ENCODE data around the gene NR1I3. TPM values are rescaled to one million over a fixed set of nuclear protein-coding genes. Genes with fewer than 3 reads are reported as not detected.

The NR1I3 gene
- total and polyA plus RNA-seq, 2 experiments from 2014 or later: 2.6 to 8.1 TPM

DNA sequence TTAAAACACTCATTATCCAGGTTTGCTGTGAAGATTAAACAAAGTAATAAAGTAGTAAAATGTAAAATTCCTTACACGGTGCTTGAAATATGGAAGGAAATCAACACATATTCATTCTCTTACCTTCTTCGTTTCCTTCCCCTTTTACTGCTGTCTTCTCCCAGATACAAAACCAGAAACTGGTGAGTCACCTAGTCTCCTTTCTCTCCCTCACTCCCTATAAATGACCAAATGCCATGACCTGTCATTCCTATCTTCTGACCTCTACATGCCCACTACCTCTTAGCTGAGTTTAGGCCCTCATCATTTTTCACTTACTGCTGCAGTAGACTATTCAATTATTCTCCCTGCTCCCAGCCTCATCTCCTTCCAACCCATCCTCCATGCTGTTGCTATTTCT lies 4.3 kb upstream of the NR1I3 start:
- H3K4me1 ChIP-seq (ENCODE audit: insufficient read depth): no peaks in the 10 kb centered on the region
- H2AFZ ChIP-seq: no peak overlapping the region
- no peak overlapping the region for H3K4me3 ChIP-seq
- no peaks in the 10 kb centered on the region for H4K20me1 ChIP-seq (ENCODE audit: insufficient read depth, poor library complexity, severe bottlenecking)
- no peak for TF ChIP-seq EZH2phosphoT487 (IDR thresholded peaks at IDR 0.05; ENCODE audit: low read depth, severe bottlenecking, unreplicated experiment)
- no peak for TF ChIP-seq EZH2 (IDR thresholded peaks at IDR 0.05; ENCODE audit: borderline replicate concordance)
- H3K27me3 ChIP-seq: no peaks in the 10 kb centered on the region
- H3K27ac ChIP-seq: no peak overlapping the region
- no peaks in the 10 kb centered on the region for H3K36me3 ChIP-seq (replicated peaks; ENCODE audit: insufficient read depth, low read depth)
- no peaks in the 10 kb centered on the region for H3K79me2 ChIP-seq
- WGBS (ENCODE audit: low lambda C conversion rate, missing lambda C conversion rate): 51% methylated on average over 2 of the region's 2 CpGs
- H3K9me2 ChIP-seq (replicated peaks; ENCODE audit: insufficient read depth): no peaks in the 10 kb centered on the region
- DNase-seq (ENCODE audit: low spot score): no peak
- no peaks in the 10 kb centered on the region for H3K9me3 ChIP-seq (ENCODE audit: low read depth)
- no peak overlapping the region for H3K4me2 ChIP-seq

DNA sequence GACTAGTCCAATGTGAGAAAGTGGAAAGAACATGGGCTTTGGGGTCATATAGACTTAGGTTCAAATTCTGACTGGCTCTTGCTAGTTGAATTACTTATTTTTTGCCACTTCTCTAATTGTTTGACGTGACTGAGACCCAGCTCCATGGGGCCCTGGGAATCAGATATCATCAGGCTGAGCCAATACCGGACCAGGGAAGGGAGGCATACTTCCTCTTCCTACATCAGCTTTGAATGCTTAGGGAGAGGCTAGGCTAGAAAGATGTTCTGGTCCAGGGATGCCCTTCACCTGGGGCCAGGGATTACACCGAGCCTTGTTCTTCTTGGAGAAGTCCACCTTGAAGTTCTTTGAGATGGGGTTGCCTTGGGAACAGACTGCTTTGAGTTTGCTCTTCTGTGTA lies 3.7 kb upstream of the NR1I3 start:
- DNase-seq (ENCODE audit: low spot score): no peak
- no peaks in the 10 kb centered on the region for H3K36me3 ChIP-seq (replicated peaks; ENCODE audit: insufficient read depth, low read depth)
- H2AFZ ChIP-seq: no peak overlapping the region
- no peaks in the 10 kb centered on the region for H3K79me2 ChIP-seq
- H3K4me1 ChIP-seq (ENCODE audit: insufficient read depth): no peaks in the 10 kb centered on the region
- 69% methylated on average over 3 of the region's 3 CpGs for WGBS (ENCODE audit: low lambda C conversion rate, missing lambda C conversion rate)
- no peak overlapping the region for H3K4me2 ChIP-seq
- H3K27ac ChIP-seq: no peak overlapping the region
- no peaks in the 10 kb centered on the region for H3K9me3 ChIP-seq (ENCODE audit: low read depth)
- no peaks in the 10 kb centered on the region for H3K9me2 ChIP-seq (replicated peaks; ENCODE audit: insufficient read depth)
- TF ChIP-seq EZH2phosphoT487 (IDR thresholded peaks at IDR 0.05; ENCODE audit: low read depth, severe bottlenecking, unreplicated experiment) (no peak), EZH2 (IDR thresholded peaks at IDR 0.05; ENCODE audit: borderline replicate concordance) (no peak)
- TF ChIP-seq, protein P1, sequence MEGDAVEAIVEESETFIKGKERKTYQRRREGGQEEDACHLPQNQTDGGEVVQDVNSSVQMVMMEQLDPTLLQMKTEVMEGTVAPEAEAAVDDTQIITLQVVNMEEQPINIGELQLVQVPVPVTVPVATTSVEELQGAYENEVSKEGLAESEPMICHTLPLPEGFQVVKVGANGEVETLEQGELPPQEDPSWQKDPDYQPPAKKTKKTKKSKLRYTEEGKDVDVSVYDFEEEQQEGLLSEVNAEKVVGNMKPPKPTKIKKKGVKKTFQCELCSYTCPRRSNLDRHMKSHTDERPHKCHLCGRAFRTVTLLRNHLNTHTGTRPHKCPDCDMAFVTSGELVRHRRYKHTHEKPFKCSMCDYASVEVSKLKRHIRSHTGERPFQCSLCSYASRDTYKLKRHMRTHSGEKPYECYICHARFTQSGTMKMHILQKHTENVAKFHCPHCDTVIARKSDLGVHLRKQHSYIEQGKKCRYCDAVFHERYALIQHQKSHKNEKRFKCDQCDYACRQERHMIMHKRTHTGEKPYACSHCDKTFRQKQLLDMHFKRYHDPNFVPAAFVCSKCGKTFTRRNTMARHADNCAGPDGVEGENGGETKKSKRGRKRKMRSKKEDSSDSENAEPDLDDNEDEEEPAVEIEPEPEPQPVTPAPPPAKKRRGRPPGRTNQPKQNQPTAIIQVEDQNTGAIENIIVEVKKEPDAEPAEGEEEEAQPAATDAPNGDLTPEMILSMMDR (IDR thresholded peaks at IDR 0.05; ENCODE audit: poor library complexity): no peak
- no peak overlapping the region for H3K4me3 ChIP-seq
- H3K27me3 ChIP-seq: no peaks in the 10 kb centered on the region
- H4K20me1 ChIP-seq (ENCODE audit: insufficient read depth, poor library complexity, severe bottlenecking): no peaks in the 10 kb centered on the region

DNA sequence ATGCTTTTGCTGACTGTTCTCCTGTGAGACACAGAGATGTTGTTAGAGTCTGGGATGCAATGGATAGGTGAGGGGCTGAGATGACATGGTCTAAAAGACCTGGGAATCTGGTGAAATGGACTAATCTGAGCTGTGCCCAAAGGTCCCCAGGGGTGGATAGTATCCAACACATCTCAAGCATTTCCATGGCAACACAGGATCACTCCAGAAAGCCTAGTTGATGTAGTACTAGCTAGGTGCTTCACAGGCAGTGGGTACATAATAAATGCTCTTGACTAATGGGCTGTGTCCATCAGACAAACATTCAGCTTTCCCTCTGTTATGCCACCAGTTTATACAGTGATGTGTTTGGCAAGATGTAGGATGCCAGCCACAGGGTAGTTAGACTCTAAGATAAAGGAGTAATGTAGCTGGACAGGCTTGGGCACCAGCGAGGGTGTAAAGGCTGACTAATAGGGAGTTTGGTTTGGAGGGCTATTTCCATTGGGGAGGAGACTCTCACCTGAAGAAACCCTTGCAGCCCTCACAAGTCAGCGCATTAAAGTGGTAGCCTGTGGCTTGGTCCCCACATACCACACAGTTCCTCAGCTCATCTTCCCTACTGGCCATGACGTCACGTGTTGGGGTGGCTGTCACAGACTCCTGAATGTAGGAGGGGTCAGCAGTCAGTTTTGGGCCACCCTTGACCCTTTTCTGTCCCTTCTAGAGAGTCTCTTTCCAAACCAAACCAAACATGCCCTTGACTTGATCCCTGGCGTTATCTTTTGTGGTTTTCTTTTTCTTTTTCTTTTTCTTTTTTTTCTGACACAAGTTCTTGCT lies 1.8 kb downstream of the NR1I3 start:
- WGBS (ENCODE audit: low lambda C conversion rate, missing lambda C conversion rate): 88% methylated on average over 5 of the region's 5 CpGs
- Histone ChIP-seq H3K79me2 (no peaks in the 10 kb centered on the region), H4K20me1 (ENCODE audit: insufficient read depth, poor library complexity, severe bottlenecking) (no peaks in the 10 kb centered on the region), H3K27ac (no peak overlapping the region), H3K9me2 (replicated peaks; ENCODE audit: insufficient read depth) (no peaks in the 10 kb centered on the region), H3K4me2 (no peak overlapping the region), H2AFZ (no peak overlapping the region), H3K9me3 (ENCODE audit: low read depth) (no peaks in the 10 kb centered on the region), H3K36me3 (replicated peaks; ENCODE audit: insufficient read depth, low read depth) (no peaks in the 10 kb centered on the region), H3K4me3 (no peak overlapping the region), H3K27me3 (no peaks in the 10 kb centered on the region), H3K4me1 (ENCODE audit: insufficient read depth) (no peaks in the 10 kb centered on the region)
- no peak for DNase-seq (ENCODE audit: low spot score)
- TF ChIP-seq EZH2 (IDR thresholded peaks at IDR 0.05; ENCODE audit: borderline replicate concordance): no peak
- no peak for TF ChIP-seq EZH2phosphoT487 (IDR thresholded peaks at IDR 0.05; ENCODE audit: low read depth, severe bottlenecking, unreplicated experiment)
- TF ChIP-seq, protein P1 (IDR thresholded peaks at IDR 0.05; ENCODE audit: poor library complexity): no peak

DNA sequence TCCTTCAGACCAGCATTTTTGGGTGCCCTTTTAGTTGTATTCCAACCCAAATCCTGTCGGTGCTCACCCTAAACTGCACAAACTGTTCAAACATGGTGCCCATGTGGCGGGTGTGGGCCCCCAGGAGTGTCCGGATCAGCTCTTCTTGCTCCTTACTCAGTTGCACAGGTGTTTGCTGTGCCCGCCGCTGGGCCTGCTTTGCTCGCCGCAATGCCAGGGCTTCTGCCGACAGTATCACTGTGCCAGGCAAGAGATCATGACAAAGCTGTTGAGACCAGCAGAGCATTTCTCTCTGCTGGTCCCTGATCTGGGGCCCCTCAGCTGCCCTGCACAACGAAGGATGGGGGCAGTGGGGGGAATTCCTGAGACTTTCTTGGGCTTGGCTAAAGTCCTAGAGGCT lies 4.9 kb downstream of the NR1I3 start:
- H3K9me3 ChIP-seq (ENCODE audit: low read depth): no peaks in the 10 kb centered on the region
- H3K4me2 ChIP-seq: no peak overlapping the region
- no peaks in the 10 kb centered on the region for H4K20me1 ChIP-seq (ENCODE audit: insufficient read depth, poor library complexity, severe bottlenecking)
- H2AFZ ChIP-seq: no peak overlapping the region
- H3K4me3 ChIP-seq: no peak overlapping the region
- H3K36me3 ChIP-seq (replicated peaks; ENCODE audit: insufficient read depth, low read depth): no peaks in the 10 kb centered on the region
- no peaks in the 10 kb centered on the region for H3K27me3 ChIP-seq
- DNase-seq (ENCODE audit: low spot score): no peak
- H3K9me2 ChIP-seq (replicated peaks; ENCODE audit: insufficient read depth): no peaks in the 10 kb centered on the region
- H3K27ac ChIP-seq: no peak overlapping the region
- no peaks in the 10 kb centered on the region for H3K79me2 ChIP-seq
- 91% methylated on average over 9 of the region's 9 CpGs for WGBS (ENCODE audit: low lambda C conversion rate, missing lambda C conversion rate)
- no peak for TF ChIP-seq EZH2phosphoT487 (IDR thresholded peaks at IDR 0.05; ENCODE audit: low read depth, severe bottlenecking, unreplicated experiment)
- no peak for TF ChIP-seq EZH2 (IDR thresholded peaks at IDR 0.05; ENCODE audit: borderline replicate concordance)
- TF ChIP-seq, protein P1 (IDR thresholded peaks at IDR 0.05; ENCODE audit: poor library complexity): no peak
- no peaks in the 10 kb centered on the region for H3K4me1 ChIP-seq (ENCODE audit: insufficient read depth)
